HepG2 (cell line): ENCODE data around the gene FAM216A. TPM values are rescaled to one million over a fixed set of nuclear protein-coding genes. Genes with fewer than 3 reads are reported as not detected.
A peak's percentile ranks its signal among the peaks of the same experiment; 100 is the strongest.

ENCODE experiments used
- CBFB ChIP-seq: sonication (generic); formaldehyde crosslinking; IDR thresholded peaks from 2 replicates; pipeline ENCODE4 v1.4.0; 2020; ENCODE audit warnings: missing genetic modification reagents
- FOXA1 ChIP-seq, 2 experiments: fragments of 450-650 bp in 1 of 2; sonication (generic) in 1 of 2; formaldehyde crosslinking in 1 of 2; IDR thresholded peaks; 2 replicates each; pipeline versions ENCODE4 v1.4.0 to v1.6.1; 2016 to 2020; ENCODE audit warnings: missing genetic modification reagents in 1 of 2
- HMG20A ChIP-seq: IDR thresholded peaks from 2 replicates; pipeline ENCODE4 v1.6.1; 2016; ENCODE audit warnings: borderline replicate concordance
- MXD4 ChIP-seq: IDR thresholded peaks from 2 replicates; pipeline ENCODE4 v1.6.1; 2016; ENCODE audit warnings: mild to moderate bottlenecking, missing biosample characterization, missing genetic modification reagents
- MYNN ChIP-seq: sonication (generic); formaldehyde crosslinking; IDR thresholded peaks from 2 replicates; pipeline ENCODE4 v1.4.0; 2020; ENCODE audit warnings: mild to moderate bottlenecking, low read depth, missing genetic modification reagents
- NR2F6 ChIP-seq, 2 experiments: IDR thresholded peaks; 2 replicates each; pipeline ENCODE4 v1.6.1; 2016; ENCODE audit warnings: antibody characterized with exemption in 1 of 2, mild to moderate bottlenecking in 1 of 2
- POLR2A ChIP-seq, 2 experiments: IDR thresholded peaks; 2 replicates each; pipeline ENCODE4 v1.6.1; 2011; ENCODE audit warnings: low read depth in 2 of 2, low read length in 2 of 2, mild to moderate bottlenecking in 1 of 2, moderate library complexity in 1 of 2; ENCODE audit not compliant: insufficient read depth in 1 of 2
- POLR2AphosphoS5 ChIP-seq: IDR thresholded peaks from 2 replicates; pipeline ENCODE4 v1.6.1; 2012; ENCODE audit warnings: low read depth, low read length
- ZEB1 ChIP-seq: IDR thresholded peaks from 2 replicates; pipeline ENCODE4 v1.6.1; 2012; ENCODE audit warnings: mild to moderate bottlenecking, low read depth, inconsistent platforms; ENCODE audit not compliant: insufficient replicate concordance
- ZFP36 ChIP-seq: fragments of 150-350 bp; IDR thresholded peaks from 2 replicates; pipeline ENCODE4 v1.6.1; 2018; ENCODE audit warnings: borderline replicate concordance, low read length, low read depth; ENCODE audit not compliant: partially characterized antibody
- ZNF121 ChIP-seq: sonication (generic); formaldehyde crosslinking; IDR thresholded peaks from 2 replicates; pipeline ENCODE4 v1.5.0; 2020; ENCODE audit warnings: mild to moderate bottlenecking, missing genetic modification reagents
- ZNF33B ChIP-seq: sonication (generic); formaldehyde crosslinking; IDR thresholded peaks from 2 replicates; pipeline ENCODE4 v1.5.1; 2020; ENCODE audit warnings: mild to moderate bottlenecking, missing genetic modification reagents
- ZNF549 ChIP-seq: sonication (generic); formaldehyde crosslinking; IDR thresholded peaks from 2 replicates; pipeline ENCODE4 v1.5.0; 2020; ENCODE audit warnings: missing genetic modification reagents
- ZNF552 ChIP-seq: sonication (generic); formaldehyde crosslinking; IDR thresholded peaks from 2 replicates; pipeline ENCODE4 v1.9.0; 2022; ENCODE audit warnings: missing genetic modification reagents, mild to moderate bottlenecking, borderline replicate concordance
- ZNF616 ChIP-seq: sonication (generic); formaldehyde crosslinking; IDR thresholded peaks from 2 replicates; pipeline ENCODE4 v1.5.0; 2020; ENCODE audit warnings: low read depth, mild to moderate bottlenecking, missing genetic modification reagents
- ZNF776 ChIP-seq: sonication (generic); formaldehyde crosslinking; IDR thresholded peaks from 2 replicates; pipeline ENCODE4 v1.4.0; 2020; ENCODE audit warnings: mild to moderate bottlenecking, missing genetic modification reagents
- polyA plus RNA-seq, 8 experiments: library from polyadenylated mRNA; depleted of rRNA in 3 of 8; stranded (reverse) in 7 of 8; unstranded in 1 of 8; fragments of >200 nt; fragmentation: Illumina TruSeq in 4 of 8; extraction: Trizol in 4 of 8; gene quantifications; 2 replicates each; pipeline versions ENCODE4 v1.2.1 to v1.2.3, GENCODE V29; 2011 to 2016; ENCODE audit warnings: low read depth in 4 of 8, missing spikeins in 1 of 8, mixed read lengths in 1 of 8; ENCODE audit not compliant: insufficient read depth in 1 of 8
- total RNA-seq, 5 experiments: library from RNA; depleted of rRNA; stranded (reverse); fragments of >200 nt; fragmentation: Illumina TruSeq; extraction: Trizol; gene quantifications; 2 replicates each; pipeline ENCODE4 v1.2.3, GENCODE V29; 2016; ENCODE audit warnings: low read depth in 1 of 5
- TF ChIP-seq, protein P1 (sequence below): sonication (generic); formaldehyde crosslinking; IDR thresholded peaks from 2 replicates; pipeline ENCODE4 v1.5.0; 2020; ENCODE audit warnings: mild to moderate bottlenecking, missing genetic modification reagents, borderline replicate concordance
- TF ChIP-seq, protein P2 (sequence below): sonication (generic); formaldehyde crosslinking; IDR thresholded peaks from 2 replicates; pipeline ENCODE4 v1.9.0; 2022; ENCODE audit warnings: missing genetic modification reagents, mild to moderate bottlenecking, borderline replicate concordance
- TF ChIP-seq, protein P3 (sequence below): fragments of 450-650 bp; IDR thresholded peaks from 2 replicates; pipeline ENCODE4 v1.6.1; 2016
- TF ChIP-seq, protein P4 (sequence below): sonication (generic); formaldehyde crosslinking; IDR thresholded peaks from 2 replicates; pipeline ENCODE4 v1.8.1; 2023; ENCODE audit warnings: mild to moderate bottlenecking, missing genetic modification reagents, borderline replicate concordance
- TF ChIP-seq, protein P5 (sequence below): sonication (generic); formaldehyde crosslinking; IDR thresholded peaks from 2 replicates; pipeline ENCODE4 v1.8.1; 2023; ENCODE audit warnings: missing genetic modification reagents, mild to moderate bottlenecking, borderline replicate concordance
- TF ChIP-seq, protein P6 (sequence below): sonication (generic); formaldehyde crosslinking; IDR thresholded peaks from 2 replicates; pipeline ENCODE4 v1.4.0; 2020; ENCODE audit warnings: missing genetic modification reagents

Gene FAM216A
- total and polyA plus RNA-seq, 2 of the 13 experiments (the other 11 are each of a cell fraction or from before 2014, with no cell fraction given), result 20.3 to 31.2 TPM

DNA sequence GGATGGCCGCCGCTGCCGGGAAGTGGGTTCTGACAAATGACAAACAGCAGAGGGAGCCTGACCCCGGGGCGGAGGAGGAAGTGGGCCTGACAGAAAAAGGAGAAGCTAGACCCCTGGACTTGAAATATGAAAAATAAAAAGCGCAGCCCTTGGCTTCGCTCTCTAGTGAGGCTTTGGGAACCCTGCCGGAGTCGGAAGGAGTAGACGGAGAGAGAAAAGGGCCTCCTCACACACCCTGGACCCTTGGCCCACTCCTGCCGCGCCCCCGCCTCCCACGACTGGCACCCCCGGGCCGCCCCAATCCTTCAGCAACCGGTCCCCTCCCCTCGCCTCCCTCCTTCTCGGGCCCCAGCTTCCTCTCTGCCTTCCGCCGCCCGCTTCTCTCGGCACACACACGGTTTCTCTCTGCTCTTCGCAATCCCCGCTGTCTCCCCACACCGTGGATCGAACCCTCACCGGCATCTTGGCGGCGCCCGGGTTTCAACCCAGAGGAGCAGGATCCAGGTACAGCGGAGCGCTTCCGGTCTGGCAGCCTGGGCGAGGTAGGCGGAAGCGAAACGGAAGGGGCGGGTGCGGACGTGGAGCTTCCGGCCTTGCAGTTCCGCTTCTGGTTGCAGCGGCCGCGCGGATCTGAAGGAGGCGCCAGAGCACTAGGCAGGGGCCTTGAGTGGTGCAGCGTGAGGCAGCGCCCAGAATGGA, 18.7 kb upstream of the FAM216A start, which contains the start of gene ARPC3 (continued):
- TF ChIP-seq, protein P1, sequence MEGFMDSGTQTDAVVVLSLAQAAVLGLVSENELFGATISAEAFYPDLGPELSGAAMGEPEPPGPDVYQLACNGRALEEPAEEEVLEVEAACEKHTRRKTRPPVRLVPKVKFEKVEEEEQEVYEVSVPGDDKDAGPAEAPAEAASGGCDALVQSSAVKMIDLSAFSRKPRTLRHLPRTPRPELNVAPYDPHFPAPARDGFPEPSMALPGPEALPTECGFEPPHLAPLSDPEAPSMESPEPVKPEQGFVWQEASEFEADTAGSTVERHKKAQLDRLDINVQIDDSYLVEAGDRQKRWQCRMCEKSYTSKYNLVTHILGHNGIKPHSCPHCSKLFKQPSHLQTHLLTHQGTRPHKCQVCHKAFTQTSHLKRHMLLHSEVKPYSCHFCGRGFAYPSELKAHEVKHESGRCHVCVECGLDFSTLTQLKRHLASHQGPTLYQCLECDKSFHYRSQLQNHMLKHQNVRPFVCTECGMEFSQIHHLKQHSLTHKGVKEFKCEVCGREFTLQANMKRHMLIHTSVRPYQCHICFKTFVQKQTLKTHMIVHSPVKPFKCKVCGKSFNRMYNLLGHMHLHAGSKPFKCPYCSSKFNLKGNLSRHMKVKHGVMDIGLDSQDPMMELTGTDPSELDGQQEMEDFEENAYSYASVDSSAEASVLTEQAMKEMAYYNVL (CRISPR knock-in tag), result 0 out of 2 replicates have a peak, but pooled peaks have one; percentile 43
- TF ChIP-seq, protein P2, sequence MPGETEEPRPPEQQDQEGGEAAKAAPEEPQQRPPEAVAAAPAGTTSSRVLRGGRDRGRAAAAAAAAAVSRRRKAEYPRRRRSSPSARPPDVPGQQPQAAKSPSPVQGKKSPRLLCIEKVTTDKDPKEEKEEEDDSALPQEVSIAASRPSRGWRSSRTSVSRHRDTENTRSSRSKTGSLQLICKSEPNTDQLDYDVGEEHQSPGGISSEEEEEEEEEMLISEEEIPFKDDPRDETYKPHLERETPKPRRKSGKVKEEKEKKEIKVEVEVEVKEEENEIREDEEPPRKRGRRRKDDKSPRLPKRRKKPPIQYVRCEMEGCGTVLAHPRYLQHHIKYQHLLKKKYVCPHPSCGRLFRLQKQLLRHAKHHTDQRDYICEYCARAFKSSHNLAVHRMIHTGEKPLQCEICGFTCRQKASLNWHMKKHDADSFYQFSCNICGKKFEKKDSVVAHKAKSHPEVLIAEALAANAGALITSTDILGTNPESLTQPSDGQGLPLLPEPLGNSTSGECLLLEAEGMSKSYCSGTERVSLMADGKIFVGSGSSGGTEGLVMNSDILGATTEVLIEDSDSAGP, result peak; percentile 84
- TF ChIP-seq, protein P3, sequence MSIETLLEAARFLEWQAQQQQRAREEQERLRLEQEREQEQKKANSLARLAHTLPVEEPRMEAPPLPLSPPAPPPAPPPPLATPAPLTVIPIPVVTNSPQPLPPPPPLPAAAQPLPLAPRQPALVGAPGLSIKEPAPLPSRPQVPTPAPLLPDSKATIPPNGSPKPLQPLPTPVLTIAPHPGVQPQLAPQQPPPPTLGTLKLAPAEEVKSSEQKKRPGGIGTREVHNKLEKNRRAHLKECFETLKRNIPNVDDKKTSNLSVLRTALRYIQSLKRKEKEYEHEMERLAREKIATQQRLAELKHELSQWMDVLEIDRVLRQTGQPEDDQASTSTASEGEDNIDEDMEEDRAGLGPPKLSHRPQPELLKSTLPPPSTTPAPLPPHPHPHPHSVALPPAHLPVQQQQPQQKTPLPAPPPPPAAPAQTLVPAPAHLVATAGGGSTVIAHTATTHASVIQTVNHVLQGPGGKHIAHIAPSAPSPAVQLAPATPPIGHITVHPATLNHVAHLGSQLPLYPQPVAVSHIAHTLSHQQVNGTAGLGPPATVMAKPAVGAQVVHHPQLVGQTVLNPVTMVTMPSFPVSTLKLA, result no peak
- peak; percentile 87 for TF ChIP-seq POLR2AphosphoS5
- TF ChIP-seq MXD4 (CRISPR knock-in tag), result peak; percentile 53; the same call in 1 of the 2 replicates
- TF ChIP-seq, protein P4, sequence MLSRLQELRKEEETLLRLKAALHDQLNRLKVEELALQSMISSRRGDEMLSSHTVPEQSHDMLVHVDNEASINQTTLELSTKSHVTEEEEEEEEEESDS, result 0 out of 2 replicates have a peak, but pooled peaks have one; percentile 18
- TF ChIP-seq POLR2A (IDR thresholded peaks at IDR 0.05; ENCODE audit: insufficient read depth in 1 of 2, low read depth in 2 of 2, low read length in 2 of 2), result peak; percentile 70 to 73
- no peak for TF ChIP-seq ZNF552
- TF ChIP-seq FOXA1 (IDR thresholded peaks at IDR 0.05), result no peak
- 0 out of 2 replicates have a peak, but pooled peaks have one; percentile 21 for TF ChIP-seq FOXA1 (CRISPR knock-in tag; IDR thresholded peaks at IDR 0.05)
- 0 out of 2 replicates have a peak, but pooled peaks have one; percentile 29 for TF ChIP-seq MYNN (CRISPR knock-in tag)
- TF ChIP-seq ZNF121 (CRISPR knock-in tag), result 0 out of 2 replicates have a peak, but pooled peaks have one; percentile 22
- TF ChIP-seq ZNF616 (CRISPR knock-in tag), result no peak
- 0 out of 2 replicates have a peak, but pooled peaks have one; percentile 21 for TF ChIP-seq HMG20A (CRISPR knock-in tag)
- 0 out of 2 replicates have a peak, but pooled peaks have one; percentile 21 for TF ChIP-seq CBFB
- TF ChIP-seq ZEB1, result peak; percentile 47
- peak; percentile 8; the same call in 1 of the 2 replicates for TF ChIP-seq NR2F6 (IDR thresholded peaks at IDR 0.05)
- TF ChIP-seq NR2F6 (CRISPR knock-in tag; IDR thresholded peaks at IDR 0.05), result no peak
- TF ChIP-seq, protein P5, sequence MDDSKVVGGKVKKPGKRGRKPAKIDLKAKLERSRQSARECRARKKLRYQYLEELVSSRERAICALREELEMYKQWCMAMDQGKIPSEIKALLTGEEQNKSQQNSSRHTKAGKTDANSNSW, result no peak
- no peak for TF ChIP-seq ZNF549 (CRISPR knock-in tag)
- no peak for TF ChIP-seq ZFP36
- TF ChIP-seq ZNF776 (CRISPR knock-in tag), result peak; percentile 41; the same call in 1 of the 2 replicates
- 0 out of 2 replicates have a peak, but pooled peaks have one; percentile 67 for TF ChIP-seq ZNF33B (CRISPR knock-in tag)
- TF ChIP-seq, protein P6, sequence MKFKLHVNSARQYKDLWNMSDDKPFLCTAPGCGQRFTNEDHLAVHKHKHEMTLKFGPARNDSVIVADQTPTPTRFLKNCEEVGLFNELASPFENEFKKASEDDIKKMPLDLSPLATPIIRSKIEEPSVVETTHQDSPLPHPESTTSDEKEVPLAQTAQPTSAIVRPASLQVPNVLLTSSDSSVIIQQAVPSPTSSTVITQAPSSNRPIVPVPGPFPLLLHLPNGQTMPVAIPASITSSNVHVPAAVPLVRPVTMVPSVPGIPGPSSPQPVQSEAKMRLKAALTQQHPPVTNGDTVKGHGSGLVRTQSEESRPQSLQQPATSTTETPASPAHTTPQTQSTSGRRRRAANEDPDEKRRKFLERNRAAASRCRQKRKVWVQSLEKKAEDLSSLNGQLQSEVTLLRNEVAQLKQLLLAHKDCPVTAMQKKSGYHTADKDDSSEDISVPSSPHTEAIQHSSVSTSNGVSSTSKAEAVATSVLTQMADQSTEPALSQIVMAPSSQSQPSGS (CRISPR knock-in tag), result peak; percentile 61; the same call in 1 of the 2 replicates
